Activated CD4-positive, alpha-beta memory T cell treated with anti-CD3 and anti-CD28 coated beads, Interleukin-2, amount 10 ng/mL, durations not matched to agents 7 days and 5 days (primary cell): ENCODE results near the gene RSBN1L. TPM values are rescaled to one million over a fixed set of nuclear protein-coding genes. Genes with fewer than 3 reads are reported as not detected.
A peak's percentile ranks its signal among the peaks of the same experiment; 100 is the strongest.

Experiments used
- CTCF ChIA-PET: fragments of 350-600 bp; sonication (Branson Sonifier 250); formaldehyde crosslinking; loops from one replicate; lab custom pipeline; 2021; ENCODE audit warnings: antibody characterized with exemption, inconsistent platforms; lab: Charles Lee
- POLR2A ChIA-PET: fragments of 350-600 bp; sonication (Branson Sonifier 250); formaldehyde crosslinking; loops from one replicate; lab custom pipeline; 2021; ENCODE audit warnings: antibody characterized with exemption; lab: Charles Lee
- DNase-seq: peaks from one replicate; pipeline ENCODE4 v3.0.0-alpha.2; 2020
- H3K27ac Mint-ChIP-seq: one replicate; pipeline ENCODE4 v1.8.0; 2021; ENCODE audit warnings: mild to moderate bottlenecking, mixed read lengths
- H3K27me3 Mint-ChIP-seq: one replicate; pipeline ENCODE4 v1.8.0; 2021; ENCODE audit warnings: mixed read lengths
- H3K36me3 Mint-ChIP-seq: one replicate; pipeline ENCODE4 v1.8.0; 2021; ENCODE audit warnings: low read depth, mixed read lengths
- H3K4me1 Mint-ChIP-seq: one replicate; pipeline ENCODE4 v1.8.0; 2021; ENCODE audit warnings: mixed read lengths
- H3K4me3 Mint-ChIP-seq: one replicate; pipeline ENCODE4 v1.8.0; 2021; ENCODE audit warnings: mild to moderate bottlenecking, mixed read lengths
- H3K9me3 Mint-ChIP-seq: one replicate; pipeline ENCODE4 v1.8.0; 2021; ENCODE audit warnings: mixed read lengths
- total RNA-seq, 2 experiments: library from RNA; stranded (reverse); gene quantifications; one replicate each; pipeline ENCODE4 v1.2.3, GENCODE V29; 2021

Gene RSBN1L
- total RNA-seq, 2 experiments from 2014 or later, result 28.7 to 29.5 TPM

DNA sequence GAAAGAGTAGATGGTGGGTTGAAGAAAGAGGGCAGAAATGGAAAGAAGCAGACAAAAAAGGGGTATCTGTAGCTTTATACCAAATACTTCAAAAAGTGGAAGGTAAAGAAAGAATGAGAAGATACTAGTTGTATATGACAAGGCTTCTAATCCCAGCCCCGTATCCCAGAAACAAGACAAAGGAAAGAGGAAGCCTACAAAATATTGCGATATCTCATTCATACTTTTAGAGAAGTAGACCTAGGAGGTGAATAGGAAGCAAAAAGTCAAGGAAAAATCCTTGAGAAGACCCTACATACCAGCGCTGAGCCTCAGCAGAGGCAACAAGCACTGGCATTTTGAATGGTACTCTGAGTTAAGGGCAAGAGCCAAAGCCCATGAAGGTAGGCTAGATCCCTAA is 128.9 kb downstream of the RSBN1L start:
- Mint-ChIP-seq H3K27ac (no peak overlapping the region), H3K9me3 (peaks cover 41% of the 10 kb centered on the region), H3K36me3 (peaks cover 59% of the 10 kb centered on the region), H3K27me3 (no peaks in the 10 kb centered on the region), H3K4me1 (peaks cover 48% of the 10 kb centered on the region), H3K4me3 (no peak overlapping the region)
- no peak for DNase-seq
- POLR2A ChIA-PET, result no interaction called here
- CTCF ChIA-PET, result interaction anchor here (1.7 kb wide), 1 partner anchor 26 kb away, joined by 6 read pairs; the partner anchor contains the start of genes PHTF2 and TMEM60

DNA sequence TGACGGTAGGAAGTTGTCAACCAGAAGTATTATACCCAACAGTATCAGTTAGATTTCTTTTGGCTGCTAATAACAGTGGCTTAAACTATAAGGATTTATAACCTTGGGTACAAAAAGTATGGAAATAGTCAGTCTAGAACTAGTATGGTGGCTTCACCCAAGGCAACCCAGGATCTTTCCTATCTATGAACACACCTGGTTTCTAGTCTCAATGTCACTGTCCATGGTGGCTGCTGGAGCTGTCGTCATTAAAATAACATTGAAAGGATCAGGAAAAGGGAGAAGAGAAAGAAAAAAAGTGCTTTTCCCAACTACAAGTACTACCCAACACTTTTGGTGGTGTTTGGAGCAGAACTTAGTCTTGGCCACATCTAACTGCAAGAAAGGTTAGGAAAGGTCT is 130.0 kb downstream of the RSBN1L start:
- Mint-ChIP-seq H3K9me3 (peaks cover 29% of the 10 kb centered on the region), H3K36me3 (peaks cover 57% of the 10 kb centered on the region), H3K27ac (no peak overlapping the region), H3K27me3 (no peaks in the 10 kb centered on the region), H3K4me3 (no peak overlapping the region), H3K4me1 (peaks cover 57% of the 10 kb centered on the region)
- CTCF ChIA-PET, result interaction anchor here (1.7 kb wide), 1 partner anchor 28 kb away, joined by 6 read pairs; the partner anchor contains the start of genes PHTF2 and TMEM60
- POLR2A ChIA-PET, result no interaction called here
- DNase-seq, result no peak

DNA sequence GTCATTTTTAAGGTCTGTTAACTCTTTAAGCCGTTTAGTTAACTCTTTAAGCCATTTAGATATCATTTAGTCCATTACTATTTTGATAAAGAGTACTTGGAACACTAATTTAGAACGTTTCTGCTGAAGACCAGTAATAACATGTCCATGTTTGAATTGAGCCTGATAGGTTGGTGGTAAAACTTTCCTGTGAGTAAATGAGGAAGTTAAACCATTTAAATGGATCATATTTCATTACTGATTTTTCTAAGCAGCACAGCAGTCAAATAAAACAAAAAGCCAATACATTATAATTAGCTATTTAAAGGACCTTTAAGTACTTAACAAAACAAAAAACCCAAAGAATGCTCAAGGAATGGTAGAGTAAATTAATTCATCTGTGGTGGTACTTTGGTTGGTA is 131.7 kb downstream of the RSBN1L start:
- DNase-seq, result no peak
- Mint-ChIP-seq H3K36me3 (peaks cover 49% of the 10 kb centered on the region), H3K4me1 (peaks cover 66% of the 10 kb centered on the region), H3K4me3 (no peak overlapping the region), H3K27me3 (no peaks in the 10 kb centered on the region), H3K27ac (no peak overlapping the region), H3K9me3 (peaks cover 17% of the 10 kb centered on the region)
- CTCF ChIA-PET, result interaction anchor here (0.8 kb wide), 1 partner anchor 177 kb away, joined by 3 read pairs; no protein-coding TSS in a partner anchor
- POLR2A ChIA-PET, result interaction anchor here (5.1 kb wide), 1 partner anchor 25 kb away, joined by 37 read pairs; no protein-coding TSS in a partner anchor

- Mint-ChIP-seq H3K36me3 (peaks cover 36% of the 10 kb centered on the region), H3K4me1 (peaks cover 72% of the 10 kb centered on the region), H3K9me3 (peaks cover under 1% of the 10 kb centered on the region), H3K27ac (peak overlapping the region; percentile 84), H3K4me3 (no peak overlapping the region), H3K27me3 (no peaks in the 10 kb centered on the region)
- CTCF ChIA-PET, result interaction anchor here (1.3 to 1.4 kb wide), 2 partner anchors 32 to 71 kb away, joined by 5 to 6 read pairs; partner anchors contain the start of genes PHTF2 and TMEM60
- POLR2A ChIA-PET, result interaction anchor here (1.1 to 5.1 kb wide), 8 partner anchors 9 to 135 kb away, joined by 3 to 37 read pairs (median 6); partner anchors contain the start of genes PHTF2, RSBN1L and TMEM60
- no peak for DNase-seq
Measured at GRCh38 chr7:77830649-77831355, 134.5 kb downstream of the RSBN1L start.

- Mint-ChIP-seq H3K4me1 (peaks cover 69% of the 10 kb centered on the region), H3K4me3 (peak overlapping the region; percentile 34), H3K27me3 (no peaks in the 10 kb centered on the region), H3K27ac (peak overlapping the region; percentile 84), H3K36me3 (peaks cover 36% of the 10 kb centered on the region), H3K9me3 (no peaks in the 10 kb centered on the region)
- peak; percentile 63 for DNase-seq
- POLR2A ChIA-PET, result interaction anchor here (0.6 to 5.1 kb wide), 10 partner anchors 9 to 135 kb away, joined by 3 to 37 read pairs (median 6); partner anchors contain the start of genes PHTF2, RSBN1L and TMEM60
- CTCF ChIA-PET, result interaction anchor here (0.7 to 1.4 kb wide), 4 partner anchors 33 to 72 kb away, joined by 3 to 6 read pairs (median 4); partner anchors contain the start of genes PHTF2 and TMEM60
Measured at GRCh38 chr7:77831481-77831880, 135.2 kb downstream of the RSBN1L start.

GRCh38 chr7:77831953-77832352 is 135.7 kb downstream of the RSBN1L start:
- Mint-ChIP-seq H3K4me3 (peak overlapping the region; percentile 34), H3K9me3 (no peaks in the 10 kb centered on the region), H3K27me3 (no peaks in the 10 kb centered on the region), H3K4me1 (peaks cover 64% of the 10 kb centered on the region), H3K27ac (peak overlapping the region; percentile 84), H3K36me3 (peaks cover 34% of the 10 kb centered on the region)
- CTCF ChIA-PET, result interaction anchor here (0.7 to 1.4 kb wide), 3 partner anchors 33 to 72 kb away, joined by 3 to 5 read pairs (median 4); partner anchors contain the start of genes PHTF2 and TMEM60
- POLR2A ChIA-PET, result interaction anchor here (0.6 to 5.1 kb wide), 9 partner anchors 10 to 136 kb away, joined by 3 to 37 read pairs (median 7); partner anchors contain the start of genes PHTF2, RSBN1L and TMEM60
- DNase-seq, result no peak

Other genes starting within 250 kb of the RSBN1L start
- gene PTPN12, start 159.2 kb upstream of the RSBN1L start, total RNA-seq, result 10 to 100 TPM; 21.4 to 22.0 TPM
- gene TMEM60, start 102.0 kb downstream of the RSBN1L start, total RNA-seq, result 10 to 100 TPM; 25.0 to 25.4 TPM
- gene PHTF2, start 102.3 kb downstream of the RSBN1L start, total RNA-seq, result 10 to 100 TPM; 70.4 to 71.7 TPM